IMR-90 (cell line): ENCODE results near the gene RNF41. TPM values are rescaled to one million over a fixed set of nuclear protein-coding genes. Genes with fewer than 3 reads are reported as not detected.
A peak's percentile ranks its signal among the peaks of the same experiment; 100 is the strongest.

Experiments used
- ATAC-seq: fragments of 200-7000 bp; cut with Tn5 transposase; 2 replicates; pipeline ENCODE4 v1.9.1; 2020; ENCODE audit warnings: low read depth, mild to moderate bottlenecking, moderate library complexity
- BruUV-seq: library from RNA; stranded (reverse); fragments of 400-500 nt; replicated peaks from 2 replicates; lab custom pipeline; 2021; lab: Mats Ljungman, UMichigan
- CTCF ChIA-PET: fragments of 300-600 bp; formaldehyde crosslinking; extraction: SDS; loops from one replicate; lab custom pipeline; 2021; ENCODE audit warnings: antibody characterized with exemption; lab: Yijun Ruan, JAX
- POLR2A ChIA-PET: fragments of 300-600 bp; sonication (Branson Sonifier 250); formaldehyde crosslinking; loops from one replicate; lab custom pipeline; 2022; ENCODE audit warnings: antibody characterized with exemption; ENCODE audit not compliant: unreplicated experiment; lab: Charles Lee
- DNase-seq: peaks from one replicate; pipeline ENCODE4 v3.0.0; 2013
- H2AFZ ChIP-seq: replicated peaks from 2 replicates; pipeline ENCODE3; 2013; ENCODE audit warnings: low read length, mild to moderate bottlenecking; ENCODE audit not compliant: poor library complexity
- H2AK5ac ChIP-seq: 2 replicates; pipeline ENCODE4 v1.6.1; 2013; ENCODE audit warnings: low read depth, low read length, inconsistent platforms
- H2AK9ac ChIP-seq: replicated peaks from 2 replicates; pipeline ENCODE3; 2013; ENCODE audit warnings: mild to moderate bottlenecking, low read depth, low read length, moderate library complexity; ENCODE audit not compliant: poor library complexity
- H2BK120ac ChIP-seq: 2 replicates; pipeline ENCODE4 v1.6.1; 2013; ENCODE audit warnings: low read depth, low read length, inconsistent platforms
- H2BK15ac ChIP-seq: 3 replicates; pipeline ENCODE4 v1.6.1; 2013; ENCODE audit warnings: low read depth, low read length, inconsistent platforms
- H2BK20ac ChIP-seq: 2 replicates; pipeline ENCODE4 v1.6.1; 2013; ENCODE audit warnings: low read depth, mild to moderate bottlenecking, inconsistent platforms, low read length, moderate library complexity
- H2BK5ac ChIP-seq: 2 replicates; pipeline ENCODE4 v1.6.1; 2013; ENCODE audit warnings: mild to moderate bottlenecking, low read depth, low read length, inconsistent platforms; ENCODE audit not compliant: poor library complexity, severe bottlenecking
- H3K14ac ChIP-seq: replicated peaks from 2 replicates; pipeline ENCODE4 v1.6.1; 2013; ENCODE audit warnings: low read depth, low read length, inconsistent platforms
- H3K18ac ChIP-seq: 2 replicates; pipeline ENCODE4 v1.6.1; 2013; ENCODE audit warnings: low read depth, low read length, control low read depth
- H3K23ac ChIP-seq: 2 replicates; pipeline ENCODE4 v1.6.1; 2013; ENCODE audit warnings: low read depth, low read length, inconsistent platforms
- H3K27ac ChIP-seq: 2 replicates; pipeline ENCODE4 v1.5.1; 2013; ENCODE audit warnings: mild to moderate bottlenecking, control low read depth, low read length; ENCODE audit not compliant: insufficient read depth
- H3K27me3 ChIP-seq: 2 replicates; pipeline ENCODE4 v1.6.1; 2013; ENCODE audit warnings: low read length; ENCODE audit not compliant: control insufficient read depth, insufficient read depth
- H3K36me3 ChIP-seq: 2 replicates; pipeline ENCODE4 v1.6.1; 2013; ENCODE audit warnings: low read length, mixed read lengths; ENCODE audit not compliant: control insufficient read depth, insufficient read depth
- H3K4ac ChIP-seq: 2 replicates; pipeline ENCODE4 v1.6.1; 2013; ENCODE audit warnings: low read depth, low read length, inconsistent platforms
- H3K4me1 ChIP-seq: 2 replicates; pipeline ENCODE4 v1.6.1; 2013; ENCODE audit warnings: low read length, mixed read lengths; ENCODE audit not compliant: control insufficient read depth, insufficient read depth
- H3K4me2 ChIP-seq: 2 replicates; pipeline ENCODE4 v1.6.1; 2013; ENCODE audit warnings: low read depth, mild to moderate bottlenecking, control low read depth, low read length, moderate library complexity
- H3K4me3 ChIP-seq: 2 replicates; pipeline ENCODE4 v1.5.1; 2013; ENCODE audit warnings: low read depth, mild to moderate bottlenecking, control low read depth, low read length, moderate library complexity; ENCODE audit not compliant: insufficient read depth
- H3K56ac ChIP-seq: 2 replicates; pipeline ENCODE4 v1.6.1; 2013; ENCODE audit warnings: low read length, inconsistent platforms; ENCODE audit not compliant: insufficient read depth; ENCODE audit errors: extremely low read depth
- H3K79me1 ChIP-seq, 2 experiments: 2 replicates each; pipeline ENCODE4 v1.6.1; 2013; ENCODE audit warnings: low read length in 2 of 2, inconsistent platforms in 1 of 2, low read depth in 1 of 2
- H3K9ac ChIP-seq: 2 replicates; pipeline ENCODE4 v1.6.1; 2013; ENCODE audit warnings: low read depth, low read length, control low read depth
- H3K9me1 ChIP-seq: 2 replicates; pipeline ENCODE4 v1.6.1; 2013; ENCODE audit warnings: low read length, inconsistent platforms; ENCODE audit not compliant: insufficient read depth
- H3K9me3 ChIP-seq: 2 replicates; pipeline ENCODE4 v1.6.1; 2013; ENCODE audit warnings: low read length; ENCODE audit not compliant: control insufficient read depth, insufficient read depth
- H4K20me1 ChIP-seq: 2 replicates; pipeline ENCODE4 v1.6.1; 2013; ENCODE audit warnings: low read length, inconsistent platforms; ENCODE audit not compliant: insufficient read depth
- H4K5ac ChIP-seq: 2 replicates; pipeline ENCODE4 v1.6.1; 2013; ENCODE audit warnings: mild to moderate bottlenecking, low read depth, low read length, control low read depth
- H4K8ac ChIP-seq, 2 experiments: 2 replicates each; pipeline ENCODE4 v1.6.1; 2013; ENCODE audit warnings: low read depth in 2 of 2, low read length in 2 of 2, control low read depth in 1 of 2, inconsistent platforms in 1 of 2
- H4K91ac ChIP-seq: 2 replicates; pipeline ENCODE4 v1.6.1; 2013; ENCODE audit warnings: low read depth, low read length, inconsistent platforms; ENCODE audit not compliant: insufficient read depth
- BHLHE40 ChIP-seq: fragments of 150-350 bp; IDR thresholded peaks from 2 replicates; pipeline ENCODE4 v1.6.1; 2016; ENCODE audit warnings: mild to moderate bottlenecking, low read depth, low read length
- CEBPB ChIP-seq: IDR thresholded peaks from 2 replicates; pipeline ENCODE4 v1.6.1; 2012; ENCODE audit warnings: low read depth, low read length, improper control_type of control experiment
- CHD1 ChIP-seq: IDR thresholded peaks from 2 replicates; pipeline ENCODE4 v1.6.1; 2012; ENCODE audit warnings: low read depth, low read length, improper control_type of control experiment
- FOS ChIP-seq: fragments of 150-350 bp; IDR thresholded peaks from 2 replicates; pipeline ENCODE4 v1.6.1; 2016; ENCODE audit warnings: low read depth, low read length
- MAFK ChIP-seq: IDR thresholded peaks from 2 replicates; pipeline ENCODE4 v1.6.1; 2012; ENCODE audit warnings: low read depth, low read length, improper control_type of control experiment
- MXI1 ChIP-seq: IDR thresholded peaks from 2 replicates; pipeline ENCODE4 v1.6.1; 2012; ENCODE audit warnings: low read depth, mild to moderate bottlenecking, low read length, moderate library complexity, borderline replicate concordance
- NFE2L2 ChIP-seq: fragments of 150-350 bp; IDR thresholded peaks from 2 replicates; pipeline ENCODE4 v1.6.1; 2016; ENCODE audit warnings: low read depth, mild to moderate bottlenecking, low read length
- POLR2A ChIP-seq: IDR thresholded peaks from 2 replicates; pipeline ENCODE4 v1.6.1; 2012; ENCODE audit warnings: mild to moderate bottlenecking, low read depth, low read length
- RAD21 ChIP-seq: IDR thresholded peaks from 2 replicates; pipeline ENCODE4 v1.6.1; 2012; ENCODE audit warnings: low read length, improper control_type of control experiment
- RCOR1 ChIP-seq: IDR thresholded peaks from 2 replicates; pipeline ENCODE4 v1.6.1; 2012; ENCODE audit warnings: mild to moderate bottlenecking, low read length, improper control_type of control experiment; ENCODE audit not compliant: insufficient replicate concordance
- RFX5 ChIP-seq: IDR thresholded peaks from 2 replicates; pipeline ENCODE4 v1.8.0; 2012; ENCODE audit warnings: low read depth, mild to moderate bottlenecking, low read length, moderate library complexity
- SMC3 ChIP-seq: fragments of 150-350 bp; IDR thresholded peaks from 2 replicates; pipeline ENCODE4 v1.6.1; 2016; ENCODE audit warnings: low read depth, mild to moderate bottlenecking, antibody characterized with exemption, low read length, moderate library complexity
- WGBS, 2 experiments: methylation state at CpG; one replicate each; pipeline versions ENCODE4 v1.1.5 to v1.1.7; 2013; ENCODE audit warnings: missing lambda C conversion rate in 2 of 2; ENCODE audit not compliant: insufficient read length in 1 of 2; ENCODE audit errors: extremely low coverage in 2 of 2; 5-methylcytosine and 5-hydroxymethylcytosine counted together
- dilution Hi-C: fragments of 300-500 bp; cut with HindIII; formaldehyde crosslinking; loops from one replicate; pipeline ENCODE4 v1.14.3; 2018; ENCODE audit warnings: low sequenced_read_pairs; ENCODE audit not compliant: unreplicated experiment
- in situ Hi-C: fragments of 300-500 bp; cut with MboI; formaldehyde crosslinking; loops from 3 replicates; pipeline ENCODE4 v1.14.3; 2019; ENCODE audit warnings: low sequenced_read_pairs, inconsistent platforms, mixed read lengths
- intact Hi-C: fragments of 100-400 bp; cut with micrococcal nuclease; formaldehyde crosslinking; loops from 2 replicates; pipeline ENCODE4 v1.10.0; 2022
- polyA plus RNA-seq, 3 experiments: library from polyadenylated mRNA; depleted of rRNA; stranded (reverse); fragments of >200 nt; gene quantifications; 2 replicates each; pipeline ENCODE4 v1.2.3, GENCODE V29; 2012; ENCODE audit warnings: low replicate concordance in 1 of 3
- total RNA-seq: library from RNA; depleted of rRNA; stranded (reverse); fragments of >200 nt; gene quantifications from 2 replicates; pipeline ENCODE4 v1.2.3, GENCODE V29; 2012
- TF ChIP-seq, protein P1 (sequence below): fragments of 150-350 bp; IDR thresholded peaks from 2 replicates; pipeline ENCODE4 v1.6.1; 2016; ENCODE audit warnings: low read depth, mild to moderate bottlenecking, low read length, moderate library complexity, borderline replicate concordance
- TF ChIP-seq, protein P2 (sequence below): conservative IDR thresholded peaks from 2 replicates; pipeline ENCODE4 v1.5.1; 2012; ENCODE audit warnings: mild to moderate bottlenecking, low read depth, low read length, improper control_type of control experiment
- TF ChIP-seq, protein P3 (sequence below): fragments of 150-350 bp; IDR thresholded peaks from 2 replicates; pipeline ENCODE4 v1.6.1; 2017; ENCODE audit warnings: mild to moderate bottlenecking, antibody characterized with exemption, low read length, low read depth

The RNF41 gene
- total and polyA plus RNA-seq, 2 of the 4 experiments (the other 2 are of a cell fraction): 112 to 272 TPM

DNA sequence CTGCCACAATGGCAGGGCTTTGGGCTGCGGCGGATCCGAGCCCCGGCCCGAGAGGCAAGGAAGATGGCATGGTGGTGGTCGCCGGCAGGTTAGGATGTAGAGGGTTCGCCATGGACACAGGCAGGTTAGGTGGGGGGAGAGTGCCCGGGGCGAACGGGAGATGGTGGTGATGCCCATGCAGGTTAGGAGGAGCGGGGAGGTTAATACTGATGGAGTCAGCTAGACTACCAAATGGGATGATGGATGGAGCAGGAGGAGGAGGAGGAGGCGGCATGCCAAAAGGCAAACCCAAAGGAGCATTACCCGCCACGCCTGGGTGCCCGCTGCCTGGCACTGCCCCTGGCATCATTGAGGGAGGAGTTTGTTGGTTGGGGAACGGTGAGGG is 57.4 kb downstream of the RNF41 start:
- no TSS peak for BruUV-seq
- H4K8ac ChIP-seq: no peak overlapping the region
- no peaks in the 10 kb centered on the region for H3K9me3 ChIP-seq
- ChIA-PET POLR2A (no interaction called here), CTCF (interaction anchor here (0.6 kb wide), 1 partner anchor 10 kb away, joined by 3 read pairs; no protein-coding TSS in a partner anchor)
- intact Hi-C loops: no loop called here
- H3K36me3 ChIP-seq: peaks cover 83% of the 10 kb centered on the region
- no peak for ATAC-seq
- H2AFZ ChIP-seq: peak overlapping the region; percentile 54
- H2AK5ac ChIP-seq: no peak overlapping the region
- no peak overlapping the region for H3K4me2 ChIP-seq
- no peak overlapping the region for H2BK15ac ChIP-seq
- 96% methylated on average over 9 of the region's 17 CpGs; no CpG with 5 or more reads in 1 of the 2 experiments for WGBS, 2 experiments
- dilution Hi-C loops: no loop called here
- H3K79me1 ChIP-seq: peaks cover 14 to 49% of the 10 kb centered on the region in 2 experiments
- in situ Hi-C loops: no loop called here
- H3K27ac ChIP-seq: no peak overlapping the region
- no peak overlapping the region for H3K56ac ChIP-seq
- H3K4ac ChIP-seq: no peak overlapping the region
- H4K91ac ChIP-seq: no peak overlapping the region
- no peak for DNase-seq
- no peak overlapping the region for H2BK120ac ChIP-seq
- H3K27me3 ChIP-seq: no peaks in the 10 kb centered on the region
- no peak overlapping the region for H2BK5ac ChIP-seq
- no peak overlapping the region for H2AK9ac ChIP-seq
- TF ChIP-seq NFE2L2 (no peak), MXI1 (no peak), MAFK (no peak), BHLHE40 (no peak), SMC3 (no peak), RCOR1 (no peak), CEBPB (no peak), RAD21 (no peak), RFX5 (no peak), FOS (no peak), CHD1 (no peak), POLR2A (no peak; the same call in 1 of the 2 replicates)
- TF ChIP-seq, protein P1, sequence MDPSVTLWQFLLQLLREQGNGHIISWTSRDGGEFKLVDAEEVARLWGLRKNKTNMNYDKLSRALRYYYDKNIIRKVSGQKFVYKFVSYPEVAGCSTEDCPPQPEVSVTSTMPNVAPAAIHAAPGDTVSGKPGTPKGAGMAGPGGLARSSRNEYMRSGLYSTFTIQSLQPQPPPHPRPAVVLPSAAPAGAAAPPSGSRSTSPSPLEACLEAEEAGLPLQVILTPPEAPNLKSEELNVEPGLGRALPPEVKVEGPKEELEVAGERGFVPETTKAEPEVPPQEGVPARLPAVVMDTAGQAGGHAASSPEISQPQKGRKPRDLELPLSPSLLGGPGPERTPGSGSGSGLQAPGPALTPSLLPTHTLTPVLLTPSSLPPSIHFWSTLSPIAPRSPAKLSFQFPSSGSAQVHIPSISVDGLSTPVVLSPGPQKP: no peak
- TF ChIP-seq, protein P2, sequence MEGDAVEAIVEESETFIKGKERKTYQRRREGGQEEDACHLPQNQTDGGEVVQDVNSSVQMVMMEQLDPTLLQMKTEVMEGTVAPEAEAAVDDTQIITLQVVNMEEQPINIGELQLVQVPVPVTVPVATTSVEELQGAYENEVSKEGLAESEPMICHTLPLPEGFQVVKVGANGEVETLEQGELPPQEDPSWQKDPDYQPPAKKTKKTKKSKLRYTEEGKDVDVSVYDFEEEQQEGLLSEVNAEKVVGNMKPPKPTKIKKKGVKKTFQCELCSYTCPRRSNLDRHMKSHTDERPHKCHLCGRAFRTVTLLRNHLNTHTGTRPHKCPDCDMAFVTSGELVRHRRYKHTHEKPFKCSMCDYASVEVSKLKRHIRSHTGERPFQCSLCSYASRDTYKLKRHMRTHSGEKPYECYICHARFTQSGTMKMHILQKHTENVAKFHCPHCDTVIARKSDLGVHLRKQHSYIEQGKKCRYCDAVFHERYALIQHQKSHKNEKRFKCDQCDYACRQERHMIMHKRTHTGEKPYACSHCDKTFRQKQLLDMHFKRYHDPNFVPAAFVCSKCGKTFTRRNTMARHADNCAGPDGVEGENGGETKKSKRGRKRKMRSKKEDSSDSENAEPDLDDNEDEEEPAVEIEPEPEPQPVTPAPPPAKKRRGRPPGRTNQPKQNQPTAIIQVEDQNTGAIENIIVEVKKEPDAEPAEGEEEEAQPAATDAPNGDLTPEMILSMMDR: no peak
- TF ChIP-seq, protein P3, sequence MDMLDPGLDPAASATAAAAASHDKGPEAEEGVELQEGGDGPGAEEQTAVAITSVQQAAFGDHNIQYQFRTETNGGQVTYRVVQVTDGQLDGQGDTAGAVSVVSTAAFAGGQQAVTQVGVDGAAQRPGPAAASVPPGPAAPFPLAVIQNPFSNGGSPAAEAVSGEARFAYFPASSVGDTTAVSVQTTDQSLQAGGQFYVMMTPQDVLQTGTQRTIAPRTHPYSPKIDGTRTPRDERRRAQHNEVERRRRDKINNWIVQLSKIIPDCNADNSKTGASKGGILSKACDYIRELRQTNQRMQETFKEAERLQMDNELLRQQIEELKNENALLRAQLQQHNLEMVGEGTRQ: no peak
- peaks cover 59% of the 10 kb centered on the region for H4K20me1 ChIP-seq
- H3K4me3 ChIP-seq: no peak overlapping the region
- H3K23ac ChIP-seq: no peak overlapping the region
- H4K5ac ChIP-seq: no peak overlapping the region
- no peak overlapping the region for H3K9ac ChIP-seq
- H3K9me1 ChIP-seq: no peaks in the 10 kb centered on the region; the same call in 1 of the 2 replicates
- no peak overlapping the region for H2BK20ac ChIP-seq
- peaks cover 13% of the 10 kb centered on the region for H3K4me1 ChIP-seq
- no peak overlapping the region for H3K18ac ChIP-seq
- H3K14ac ChIP-seq: no peak overlapping the region
